ENCODE results near the gene CDR2. TPM values are rescaled to one million over a fixed set of nuclear protein-coding genes. Genes with fewer than 3 reads are reported as not detected.
"Not testable (repeated sequence)": the region's sequence is repeated elsewhere in the genome, so short reads cannot be mapped to it uniquely, and the experiment has no call there.

The CDR2 gene
- total and polyA plus RNA-seq, 8 donors = 8.9 to 198 (median 22.2) TPM

GRCh38 chr16:22420606-22421135 is 46.3 kb upstream of the CDR2 start:
- 95 to 98% (median 96%) methylated on average over 14 to 18 of the region's 18 CpGs for WGBS, 5 donors
- no peak for TF ChIP-seq CTCF (IDR thresholded peaks at IDR 0.05)
- no peak for TF ChIP-seq POLR2A (IDR thresholded peaks at IDR 0.05)
- TF ChIP-seq EP300 (IDR thresholded peaks at IDR 0.05) = no peak
- TF ChIP-seq POLR2AphosphoS5 (IDR thresholded peaks at IDR 0.05) = no peak

GRCh38 chr16:22419908-22420307 is 45.5 kb upstream of the CDR2 start:
- H3K36me3 ChIP-seq = peaks cover 13 to 57% (median 47%) of the 10 kb centered on the region in 4 donors
- 89 to 96% (median 95%) methylated on average over 11 of the region's 11 CpGs for WGBS, 5 donors
- intact Hi-C loops (cut with DNase I; ENCODE audit: low total_unique reads) = no loop called here
- H3K9me3 ChIP-seq = no peaks in the 10 kb centered on the region
- no peak overlapping the region for H3K4me3 ChIP-seq
- peaks cover 0 to 13% (median 7%) of the 10 kb centered on the region in 4 donors for H3K4me1 ChIP-seq
- TF ChIP-seq POLR2A (IDR thresholded peaks at IDR 0.05) (no peak), POLR2AphosphoS5 (IDR thresholded peaks at IDR 0.05) (no peak), CTCF (IDR thresholded peaks at IDR 0.05) (no peak), EP300 (IDR thresholded peaks at IDR 0.05) (no peak)
- no peak for DNase-seq
- H3K27me3 ChIP-seq = no peaks in the 10 kb centered on the region
- H3K27ac ChIP-seq = no peak overlapping the region

More at GRCh38 chr16:22420606-22421135, 46.3 kb upstream of the CDR2 start:
- Histone ChIP-seq H3K4me3 (no peak overlapping the region), H3K4me1 (peaks cover 0 to 19% (median 12%) of the 10 kb centered on the region in 4 donors), H3K27ac (no peak overlapping the region), H3K27me3 (no peaks in the 10 kb centered on the region), H3K9me3 (no peaks in the 10 kb centered on the region), H3K36me3 (peaks cover 13 to 64% (median 54%) of the 10 kb centered on the region in 4 donors)
- intact Hi-C loops (cut with DNase I; ENCODE audit: low total_unique reads) = no loop called here
- DNase-seq = no peak

GRCh38 chr16:22418826-22419225 is 44.4 kb upstream of the CDR2 start:
- 82 to 96% (median 88%) methylated on average over 3 of the region's 3 CpGs for WGBS, 5 donors
- no peak for DNase-seq
- no peak overlapping the region for H3K27ac ChIP-seq
- no peaks in the 10 kb centered on the region for H3K9me3 ChIP-seq
- TF ChIP-seq POLR2A (IDR thresholded peaks at IDR 0.05) = no peak
- no peak for TF ChIP-seq POLR2AphosphoS5 (IDR thresholded peaks at IDR 0.05)
- TF ChIP-seq EP300 (IDR thresholded peaks at IDR 0.05) = no peak
- no peak for TF ChIP-seq CTCF (IDR thresholded peaks at IDR 0.05)
- peaks cover 0 to 3% (median under 1%) of the 10 kb centered on the region in 4 donors for H3K4me1 ChIP-seq
- no peaks in the 10 kb centered on the region for H3K27me3 ChIP-seq
- intact Hi-C loops (cut with DNase I; ENCODE audit: low total_unique reads) = no loop called here
- H3K36me3 ChIP-seq = peaks cover 13 to 51% (median 38%) of the 10 kb centered on the region in 4 donors
- no peak overlapping the region for H3K4me3 ChIP-seq

- WGBS, 5 donors = 89 to 98% (median 94%) methylated on average over 6 of the region's 6 CpGs
- H3K4me1 ChIP-seq; H3K27ac ChIP-seq; H3K9me3 ChIP-seq; intact Hi-C loops (cut with DNase I; ENCODE audit: low total_unique reads); H3K4me3 ChIP-seq; DNase-seq; H3K27me3 ChIP-seq: not testable (repeated sequence)
- peaks cover 13 to 42% (median 31%) of the 10 kb centered on the region in 4 donors for H3K36me3 ChIP-seq
Measured at GRCh38 chr16:22417798-22418197, 43.4 kb upstream of the CDR2 start.

- Histone ChIP-seq H3K27ac (no peak overlapping the region), H3K4me3 (no peak overlapping the region), H3K27me3 (no peaks in the 10 kb centered on the region), H3K4me1 (no peaks in the 10 kb centered on the region), H3K9me3 (no peaks in the 10 kb centered on the region), H3K36me3 (peaks cover 10 to 34% (median 24%) of the 10 kb centered on the region in 4 donors)
- WGBS, 5 donors = 79 to 96% (median 93%) methylated on average over 4 of the region's 4 CpGs
- DNase-seq = no peak
- TF ChIP-seq POLR2A (IDR thresholded peaks at IDR 0.05) (no peak), CTCF (IDR thresholded peaks at IDR 0.05) (no peak), EP300 (IDR thresholded peaks at IDR 0.05) (no peak), POLR2AphosphoS5 (IDR thresholded peaks at IDR 0.05) (no peak)
- intact Hi-C loops (cut with DNase I; ENCODE audit: low total_unique reads) = no loop called here
Measured at GRCh38 chr16:22417019-22417418, 42.6 kb upstream of the CDR2 start.

All from stomach (tissue), 9 donors.